ENCODE measurements around the gene ADCY9. TPM values are rescaled to one million over a fixed set of nuclear protein-coding genes. Genes with fewer than 3 reads are reported as not detected.

ADCY9 gene
- total and polyA plus RNA-seq, 2 experiments from 2014 or later = 2.2 to 18.3 TPM

GRCh38 chr16:3938471-3938842 lies 177.8 kb downstream of the ADCY9 start (continued):
- TF ChIP-seq, protein P1, sequence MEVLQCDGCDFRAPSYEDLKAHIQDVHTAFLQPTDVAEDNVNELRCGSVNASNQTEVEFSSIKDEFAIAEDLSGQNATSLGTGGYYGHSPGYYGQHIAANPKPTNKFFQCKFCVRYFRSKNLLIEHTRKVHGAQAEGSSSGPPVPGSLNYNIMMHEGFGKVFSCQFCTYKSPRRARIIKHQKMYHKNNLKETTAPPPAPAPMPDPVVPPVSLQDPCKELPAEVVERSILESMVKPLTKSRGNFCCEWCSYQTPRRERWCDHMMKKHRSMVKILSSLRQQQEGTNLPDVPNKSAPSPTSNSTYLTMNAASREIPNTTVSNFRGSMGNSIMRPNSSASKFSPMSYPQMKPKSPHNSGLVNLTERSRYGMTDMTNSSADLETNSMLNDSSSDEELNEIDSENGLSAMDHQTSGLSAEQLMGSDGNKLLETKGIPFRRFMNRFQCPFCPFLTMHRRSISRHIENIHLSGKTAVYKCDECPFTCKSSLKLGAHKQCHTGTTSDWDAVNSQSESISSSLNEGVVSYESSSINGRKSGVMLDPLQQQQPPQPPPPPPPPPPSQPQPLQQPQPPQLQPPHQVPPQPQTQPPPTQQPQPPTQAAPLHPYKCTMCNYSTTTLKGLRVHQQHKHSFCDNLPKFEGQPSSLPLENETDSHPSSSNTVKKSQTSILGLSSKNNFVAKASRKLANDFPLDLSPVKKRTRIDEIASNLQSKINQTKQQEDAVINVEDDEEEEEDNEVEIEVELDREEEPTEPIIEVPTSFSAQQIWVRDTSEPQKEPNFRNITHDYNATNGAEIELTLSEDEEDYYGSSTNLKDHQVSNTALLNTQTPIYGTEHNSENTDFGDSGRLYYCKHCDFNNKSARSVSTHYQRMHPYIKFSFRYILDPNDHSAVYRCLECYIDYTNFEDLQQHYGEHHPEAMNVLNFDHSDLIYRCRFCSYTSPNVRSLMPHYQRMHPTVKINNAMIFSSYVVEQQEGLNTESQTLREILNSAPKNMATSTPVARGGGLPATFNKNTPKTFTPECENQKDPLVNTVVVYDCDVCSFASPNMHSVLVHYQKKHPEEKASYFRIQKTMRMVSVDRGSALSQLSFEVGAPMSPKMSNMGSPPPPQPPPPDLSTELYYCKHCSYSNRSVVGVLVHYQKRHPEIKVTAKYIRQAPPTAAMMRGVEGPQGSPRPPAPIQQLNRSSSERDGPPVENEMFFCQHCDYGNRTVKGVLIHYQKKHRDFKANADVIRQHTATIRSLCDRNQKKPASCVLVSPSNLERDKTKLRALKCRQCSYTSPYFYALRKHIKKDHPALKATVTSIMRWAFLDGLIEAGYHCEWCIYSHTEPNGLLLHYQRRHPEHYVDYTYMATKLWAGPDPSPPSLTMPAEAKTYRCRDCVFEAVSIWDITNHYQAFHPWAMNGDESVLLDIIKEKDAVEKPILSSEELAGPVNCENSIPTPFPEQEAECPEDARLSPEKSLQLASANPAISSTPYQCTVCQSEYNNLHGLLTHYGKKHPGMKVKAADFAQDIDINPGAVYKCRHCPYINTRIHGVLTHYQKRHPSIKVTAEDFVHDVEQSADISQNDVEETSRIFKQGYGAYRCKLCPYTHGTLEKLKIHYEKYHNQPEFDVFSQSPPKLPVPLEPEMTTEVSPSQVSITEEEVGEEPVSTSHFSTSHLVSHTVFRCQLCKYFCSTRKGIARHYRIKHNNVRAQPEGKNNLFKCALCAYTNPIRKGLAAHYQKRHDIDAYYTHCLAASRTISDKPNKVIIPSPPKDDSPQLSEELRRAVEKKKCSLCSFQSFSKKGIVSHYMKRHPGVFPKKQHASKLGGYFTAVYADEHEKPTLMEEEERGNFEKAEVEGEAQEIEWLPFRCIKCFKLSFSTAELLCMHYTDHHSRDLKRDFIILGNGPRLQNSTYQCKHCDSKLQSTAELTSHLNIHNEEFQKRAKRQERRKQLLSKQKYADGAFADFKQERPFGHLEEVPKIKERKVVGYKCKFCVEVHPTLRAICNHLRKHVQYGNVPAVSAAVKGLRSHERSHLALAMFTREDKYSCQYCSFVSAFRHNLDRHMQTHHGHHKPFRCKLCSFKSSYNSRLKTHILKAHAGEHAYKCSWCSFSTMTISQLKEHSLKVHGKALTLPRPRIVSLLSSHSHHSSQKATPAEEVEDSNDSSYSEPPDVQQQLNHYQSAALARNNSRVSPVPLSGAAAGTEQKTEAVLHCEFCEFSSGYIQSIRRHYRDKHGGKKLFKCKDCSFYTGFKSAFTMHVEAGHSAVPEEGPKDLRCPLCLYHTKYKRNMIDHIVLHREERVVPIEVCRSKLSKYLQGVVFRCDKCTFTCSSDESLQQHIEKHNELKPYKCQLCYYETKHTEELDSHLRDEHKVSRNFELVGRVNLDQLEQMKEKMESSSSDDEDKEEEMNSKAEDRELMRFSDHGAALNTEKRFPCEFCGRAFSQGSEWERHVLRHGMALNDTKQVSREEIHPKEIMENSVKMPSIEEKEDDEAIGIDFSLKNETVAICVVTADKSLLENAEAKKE (CRISPR knock-in tag; IDR thresholded peaks at IDR 0.05) = no peak
- TF ChIP-seq EZH2phosphoT487 (IDR thresholded peaks at IDR 0.05; ENCODE audit: unreplicated experiment) (no peak), JUNB (IDR thresholded peaks at IDR 0.05; ENCODE audit: unreplicated experiment) (no peak), CTCF (conservative IDR thresholded peaks at IDR 0.05; ENCODE audit: low read depth in 2 of 2) (no peak), EZH2 (IDR thresholded peaks at IDR 0.05; ENCODE audit: low read depth, unreplicated experiment) (no peak)

DNA sequence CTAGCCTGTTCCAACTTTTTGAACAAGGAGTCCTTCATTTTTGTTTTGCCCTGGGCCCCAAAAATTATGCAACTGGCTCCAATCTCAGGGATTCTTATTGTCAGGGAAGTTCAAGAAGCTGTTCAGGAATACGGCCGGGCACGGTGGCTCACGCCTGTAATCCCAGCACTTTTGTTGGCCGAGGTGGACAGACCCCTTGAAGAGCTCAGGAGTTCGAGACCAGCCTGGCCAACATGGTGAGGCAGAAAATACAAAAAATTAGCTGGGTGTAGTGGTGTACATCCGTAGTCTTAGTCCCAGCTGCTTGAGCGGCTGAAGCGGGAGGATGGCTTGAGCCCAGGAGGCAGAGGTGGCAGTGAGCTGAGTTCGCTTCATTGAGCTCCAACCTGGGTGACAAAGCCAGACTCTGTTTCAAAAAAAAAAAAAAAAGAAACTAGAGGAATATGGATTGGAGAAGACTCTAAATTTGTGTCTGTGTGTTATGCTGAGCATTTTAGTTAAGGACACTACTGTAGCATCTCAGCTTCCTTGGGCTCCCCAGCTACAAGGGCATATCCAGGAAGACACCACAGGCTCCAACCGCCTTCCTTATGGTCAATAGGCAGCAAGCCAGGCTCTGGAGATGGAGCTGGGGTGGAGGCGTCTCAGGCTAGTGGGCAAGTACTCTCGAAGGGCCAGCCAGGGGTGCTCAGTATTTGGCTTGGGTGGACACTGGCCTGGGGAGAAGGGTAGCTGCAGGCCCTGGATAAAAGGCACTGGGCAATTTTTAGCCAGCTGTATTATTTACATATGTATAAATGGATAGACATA lies 179.0 kb downstream of the ADCY9 start:
- Histone ChIP-seq H4K20me1 (replicated peaks; ENCODE audit: insufficient read depth) (no peaks in the 10 kb centered on the region), H3K36me3 (ENCODE audit: insufficient read depth) (no peaks in the 10 kb centered on the region), H3K79me2 (replicated peaks; ENCODE audit: insufficient read depth) (no peaks in the 10 kb centered on the region), H3K4me3 (no peak overlapping the region), H3K9me2 (ENCODE audit: insufficient read depth) (no peaks in the 10 kb centered on the region), H3K27me3 (ENCODE audit: insufficient read depth) (no peaks in the 10 kb centered on the region), H3K27ac (ENCODE audit: low read depth) (no peak overlapping the region), H3F3A (replicated peaks; ENCODE audit: low read depth) (0 out of 2 replicates have a peak, but pooled peaks cover 2% of the 10 kb centered on the region), H3K4me1 (ENCODE audit: insufficient read depth) (peaks cover 5% of the 10 kb centered on the region), H2AFZ (no peak overlapping the region), H3K4me2 (no peak overlapping the region)
- peaks cover 2% of the 10 kb centered on the region; the same call in 2 of the 3 replicates for H3K36me3 Mint-ChIP-seq (ENCODE audit: low read depth)
- peaks cover 6% of the 10 kb centered on the region; the same call in 2 of the 3 replicates for H3K9me3 Mint-ChIP-seq
- no peak overlapping the region for H3K4me3 Mint-ChIP-seq
- peaks cover 4% of the 10 kb centered on the region for H3K27me3 Mint-ChIP-seq (ENCODE audit: insufficient read depth, low read depth, poor library complexity)
- DNase-seq (ENCODE audit: low spot score) (no peak), ATAC-seq (no peak)
- peaks cover 4% of the 10 kb centered on the region; the same call in 2 of the 3 replicates for H3K4me1 Mint-ChIP-seq
- no peak overlapping the region for H3K27ac Mint-ChIP-seq
- TF ChIP-seq POLR2AphosphoS5 (IDR thresholded peaks at IDR 0.05; ENCODE audit: low read depth) (no peak), CTCF (conservative IDR thresholded peaks at IDR 0.05; ENCODE audit: low read depth in 2 of 2) (no peak)
- TF ChIP-seq, protein P2, sequence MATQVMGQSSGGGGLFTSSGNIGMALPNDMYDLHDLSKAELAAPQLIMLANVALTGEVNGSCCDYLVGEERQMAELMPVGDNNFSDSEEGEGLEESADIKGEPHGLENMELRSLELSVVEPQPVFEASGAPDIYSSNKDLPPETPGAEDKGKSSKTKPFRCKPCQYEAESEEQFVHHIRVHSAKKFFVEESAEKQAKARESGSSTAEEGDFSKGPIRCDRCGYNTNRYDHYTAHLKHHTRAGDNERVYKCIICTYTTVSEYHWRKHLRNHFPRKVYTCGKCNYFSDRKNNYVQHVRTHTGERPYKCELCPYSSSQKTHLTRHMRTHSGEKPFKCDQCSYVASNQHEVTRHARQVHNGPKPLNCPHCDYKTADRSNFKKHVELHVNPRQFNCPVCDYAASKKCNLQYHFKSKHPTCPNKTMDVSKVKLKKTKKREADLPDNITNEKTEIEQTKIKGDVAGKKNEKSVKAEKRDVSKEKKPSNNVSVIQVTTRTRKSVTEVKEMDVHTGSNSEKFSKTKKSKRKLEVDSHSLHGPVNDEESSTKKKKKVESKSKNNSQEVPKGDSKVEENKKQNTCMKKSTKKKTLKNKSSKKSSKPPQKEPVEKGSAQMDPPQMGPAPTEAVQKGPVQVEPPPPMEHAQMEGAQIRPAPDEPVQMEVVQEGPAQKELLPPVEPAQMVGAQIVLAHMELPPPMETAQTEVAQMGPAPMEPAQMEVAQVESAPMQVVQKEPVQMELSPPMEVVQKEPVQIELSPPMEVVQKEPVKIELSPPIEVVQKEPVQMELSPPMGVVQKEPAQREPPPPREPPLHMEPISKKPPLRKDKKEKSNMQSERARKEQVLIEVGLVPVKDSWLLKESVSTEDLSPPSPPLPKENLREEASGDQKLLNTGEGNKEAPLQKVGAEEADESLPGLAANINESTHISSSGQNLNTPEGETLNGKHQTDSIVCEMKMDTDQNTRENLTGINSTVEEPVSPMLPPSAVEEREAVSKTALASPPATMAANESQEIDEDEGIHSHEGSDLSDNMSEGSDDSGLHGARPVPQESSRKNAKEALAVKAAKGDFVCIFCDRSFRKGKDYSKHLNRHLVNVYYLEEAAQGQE (IDR thresholded peaks at IDR 0.05; ENCODE audit: unreplicated experiment) = no peak

Measured in GM23338 (cell line).